ENCODE measurements around the gene GRIN3A.

GRIN3A gene

GRCh38 chr9:101705135-101705661 is 33.2 kb downstream of the GRIN3A start:
- peak; percentile 22 for DNase-seq

- DNase-seq = no peak
Observed at GRCh38 chr9:101702257-101702656, 36.2 kb downstream of the GRIN3A start.

- DNase-seq = no peak
Observed at GRCh38 chr9:101693546-101694336, 44.7 kb downstream of the GRIN3A start.

- no peak for DNase-seq
Observed at GRCh38 chr9:101691657-101692056, 46.8 kb downstream of the GRIN3A start.

- no peak for DNase-seq
Observed at GRCh38 chr9:101689039-101689438, 49.4 kb downstream of the GRIN3A start.

- DNase-seq = no peak
Observed at GRCh38 chr9:101684665-101685064, 53.8 kb downstream of the GRIN3A start.

DNA sequence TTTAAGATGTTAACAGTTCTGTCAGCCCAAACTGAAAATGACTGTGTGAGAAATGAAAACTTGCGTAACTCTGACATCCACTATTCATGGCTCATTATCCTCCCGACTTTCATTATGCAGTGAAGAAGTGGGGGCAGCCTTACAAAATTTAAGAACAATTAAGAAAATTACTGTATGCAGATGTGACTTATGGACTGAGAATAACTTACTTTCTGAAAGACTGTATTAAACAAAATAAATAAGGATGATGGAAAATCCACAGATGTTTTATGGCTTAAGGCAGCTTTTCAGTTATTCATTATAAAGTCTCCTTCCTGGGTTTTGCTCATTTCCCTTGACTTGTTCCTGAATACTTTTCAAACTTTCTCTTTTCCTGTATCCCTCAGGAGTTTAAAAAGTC is 55.2 kb downstream of the GRIN3A start:
- DNase-seq = no peak

DNA sequence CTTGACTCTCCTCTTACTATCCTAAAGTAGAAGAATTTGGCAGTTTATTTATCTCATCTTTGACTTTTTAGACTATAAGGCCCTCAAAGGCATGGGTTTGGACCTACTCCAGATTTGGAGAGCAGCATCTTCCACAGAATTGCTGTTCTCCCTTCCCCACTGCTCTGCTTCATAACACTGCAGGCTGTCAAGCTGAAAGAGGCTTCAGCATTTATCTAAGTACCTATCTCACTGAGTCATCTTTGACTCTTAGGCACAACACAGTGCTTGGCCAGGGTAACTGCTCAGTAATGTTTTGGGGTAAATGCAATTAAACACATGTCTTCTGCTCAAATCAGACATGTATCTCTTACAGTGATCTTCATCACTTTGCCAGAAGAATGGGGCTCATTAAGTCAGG is 60.6 kb downstream of the GRIN3A start:
- no peak for DNase-seq

DNA sequence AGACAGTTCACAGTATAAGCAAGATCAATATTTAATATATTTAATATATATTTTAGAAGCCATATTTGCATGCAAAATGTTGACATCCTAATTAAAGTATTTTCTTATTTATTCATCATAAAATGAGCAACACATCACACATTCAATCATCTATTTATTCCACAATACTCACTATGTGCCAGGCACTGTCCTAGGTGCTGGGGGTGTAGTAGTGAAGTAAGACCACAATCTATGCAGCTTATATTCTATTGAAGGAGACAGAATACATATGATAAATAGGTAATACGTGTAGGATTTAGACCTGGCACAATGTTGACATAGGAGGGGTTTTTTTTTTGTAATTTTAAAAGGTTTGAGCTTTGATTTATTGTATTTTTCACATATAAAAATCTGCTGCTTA is 63.1 kb downstream of the GRIN3A start:
- no peak for DNase-seq

DNA sequence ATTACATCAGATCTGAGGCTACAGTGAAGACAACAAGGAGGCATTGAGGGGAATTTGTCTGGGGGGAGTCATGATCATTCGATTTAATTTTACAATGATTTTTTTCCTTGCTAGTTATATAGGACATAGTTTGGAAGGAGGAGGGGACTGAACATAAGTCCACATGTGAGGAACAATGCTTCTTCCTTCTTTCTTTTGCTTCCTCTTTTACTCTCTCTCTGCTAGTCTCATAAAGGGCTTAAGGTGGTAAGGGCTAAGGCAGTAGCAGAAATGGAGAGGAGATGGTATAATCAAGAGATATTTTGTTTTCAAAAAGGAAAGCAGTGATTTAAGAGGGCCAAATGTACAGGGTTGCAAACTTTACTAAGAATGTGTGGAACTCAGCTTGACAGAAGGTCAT is 64.3 kb downstream of the GRIN3A start:
- DNase-seq = no peak

DNA sequence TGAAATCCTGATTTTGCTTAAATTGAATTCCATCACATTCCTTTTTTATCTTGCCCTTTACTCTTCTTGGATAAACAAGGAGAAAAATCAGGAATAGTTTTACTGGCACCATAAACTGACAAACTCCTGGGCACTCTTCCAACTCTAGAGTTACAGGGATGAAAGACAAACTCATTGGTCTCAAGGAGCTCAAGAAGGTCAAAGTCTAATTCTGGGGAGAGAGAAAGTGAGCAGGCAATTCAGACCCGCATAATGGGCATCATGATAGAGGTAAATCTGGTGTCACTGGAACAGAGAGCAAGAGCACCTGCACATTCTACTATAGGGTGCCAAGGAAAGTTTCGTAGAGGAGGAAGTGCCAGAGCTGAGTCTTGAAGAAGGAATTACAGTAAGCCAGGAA is 64.8 kb downstream of the GRIN3A start:
- no peak for DNase-seq

GRCh38 chr9:101671567-101671966 is 66.9 kb downstream of the GRIN3A start:
- no peak for DNase-seq

DNA sequence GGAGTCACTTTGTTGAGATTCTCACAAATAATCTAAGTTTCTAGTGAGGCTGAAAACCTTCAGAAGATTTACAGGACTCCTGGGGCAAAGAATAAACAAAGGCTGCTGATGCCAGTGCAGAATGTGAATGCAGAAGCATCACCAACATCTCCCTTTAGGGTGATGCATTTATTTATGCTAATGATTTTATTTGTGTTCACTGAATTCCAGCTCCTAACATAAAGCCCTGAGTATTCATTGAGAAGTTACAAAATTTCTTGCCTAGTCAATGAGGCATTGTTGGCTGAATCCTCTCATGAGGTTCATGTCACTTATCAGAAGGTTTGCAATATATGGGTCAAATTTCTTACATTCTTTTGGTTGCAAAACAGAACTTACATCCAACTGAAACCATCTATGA is 70.0 kb downstream of the GRIN3A start:
- no peak for DNase-seq

GRCh38 chr9:101664453-101664852 is 74.0 kb downstream of the GRIN3A start:
- DNase-seq = no peak

GRCh38 chr9:101652601-101653175 is 85.8 kb downstream of the GRIN3A start:
- DNase-seq = no peak

GRCh38 chr9:101650142-101650541 is 88.3 kb downstream of the GRIN3A start:
- DNase-seq = no peak

DNA sequence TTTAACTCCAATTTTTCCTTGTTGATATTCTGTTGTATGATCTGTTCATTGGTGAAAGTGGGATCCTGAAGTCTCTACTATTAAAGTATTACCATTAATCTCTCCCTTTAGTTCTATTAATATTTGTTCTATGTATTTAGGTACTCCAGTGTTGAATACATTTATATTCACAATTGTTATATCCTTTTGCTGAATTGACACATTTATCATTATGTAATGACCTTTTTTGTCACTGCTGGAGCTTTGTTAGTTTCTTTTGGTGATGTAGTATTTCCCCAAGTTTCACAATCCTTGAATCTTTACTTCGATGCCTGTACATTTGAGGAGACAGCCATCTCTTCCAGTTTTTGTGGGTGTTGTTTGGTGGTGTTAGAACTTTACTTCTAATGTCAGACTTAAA is 90.0 kb downstream of the GRIN3A start:
- DNase-seq = no peak

DNA sequence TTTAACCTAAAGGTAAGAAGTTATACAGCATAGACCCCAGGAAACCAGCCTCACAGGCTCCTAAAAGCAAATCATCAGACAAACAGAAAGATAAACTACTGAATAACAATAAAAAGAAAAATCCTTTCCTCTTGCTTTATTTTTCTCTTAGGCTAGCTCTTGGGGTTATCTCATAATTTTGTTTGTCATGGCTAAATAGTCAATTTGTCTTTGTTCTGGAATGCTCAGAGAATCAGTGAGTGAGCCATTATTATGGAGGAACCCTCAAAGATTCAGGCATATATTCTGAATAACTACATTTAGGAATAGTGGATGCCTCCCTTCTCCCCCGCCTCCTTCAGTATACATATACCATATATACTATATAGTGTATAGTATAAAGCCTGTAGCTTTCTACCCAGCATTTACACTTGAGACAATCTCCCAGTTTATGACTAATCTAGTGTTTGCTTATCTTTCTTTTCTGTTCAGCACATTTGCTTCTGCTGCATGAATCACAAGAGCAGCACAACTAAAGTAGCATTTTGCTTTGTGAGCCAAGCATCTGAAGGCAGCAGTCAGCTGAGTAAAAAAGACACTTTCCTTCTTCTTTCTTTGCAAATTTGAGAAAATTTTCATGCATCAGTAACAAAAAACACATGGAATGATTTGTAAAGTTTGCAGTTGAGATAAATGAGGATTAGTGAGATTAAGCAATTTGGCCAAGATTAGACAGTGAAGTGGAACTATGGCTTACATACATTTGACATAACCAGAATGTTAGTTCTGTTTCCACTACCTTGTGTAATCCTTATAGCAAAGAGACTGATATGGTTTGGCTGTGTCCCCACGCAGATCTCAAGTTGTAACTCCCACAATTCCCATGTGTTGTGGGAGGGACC is 98.4 kb downstream of the GRIN3A start:
- no peak for DNase-seq

DNA sequence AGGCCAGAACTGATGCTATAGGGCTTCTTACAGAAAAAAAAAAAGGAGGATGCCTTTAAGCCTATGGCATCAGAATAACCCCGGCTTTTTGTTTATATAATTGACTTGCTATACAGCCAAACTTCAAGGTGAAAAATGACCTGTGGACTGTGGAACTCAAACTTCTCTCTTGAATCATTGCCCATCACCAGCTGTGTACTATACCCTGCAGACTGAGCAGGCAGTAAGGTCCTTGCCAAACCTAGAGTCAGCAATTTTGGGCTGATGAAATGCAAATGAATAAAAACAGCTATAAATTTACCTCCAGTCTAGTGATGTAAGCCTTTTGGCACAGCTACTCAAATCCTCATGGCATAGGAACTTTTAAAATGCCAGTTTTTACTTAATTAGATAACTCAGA is 99.1 kb downstream of the GRIN3A start:
- no peak for DNase-seq

GRCh38 chr9:101636247-101636646 is 102.2 kb downstream of the GRIN3A start:
- DNase-seq = no peak

- DNase-seq = no peak
Observed at GRCh38 chr9:101635473-101635872, 103.0 kb downstream of the GRIN3A start.

DNA sequence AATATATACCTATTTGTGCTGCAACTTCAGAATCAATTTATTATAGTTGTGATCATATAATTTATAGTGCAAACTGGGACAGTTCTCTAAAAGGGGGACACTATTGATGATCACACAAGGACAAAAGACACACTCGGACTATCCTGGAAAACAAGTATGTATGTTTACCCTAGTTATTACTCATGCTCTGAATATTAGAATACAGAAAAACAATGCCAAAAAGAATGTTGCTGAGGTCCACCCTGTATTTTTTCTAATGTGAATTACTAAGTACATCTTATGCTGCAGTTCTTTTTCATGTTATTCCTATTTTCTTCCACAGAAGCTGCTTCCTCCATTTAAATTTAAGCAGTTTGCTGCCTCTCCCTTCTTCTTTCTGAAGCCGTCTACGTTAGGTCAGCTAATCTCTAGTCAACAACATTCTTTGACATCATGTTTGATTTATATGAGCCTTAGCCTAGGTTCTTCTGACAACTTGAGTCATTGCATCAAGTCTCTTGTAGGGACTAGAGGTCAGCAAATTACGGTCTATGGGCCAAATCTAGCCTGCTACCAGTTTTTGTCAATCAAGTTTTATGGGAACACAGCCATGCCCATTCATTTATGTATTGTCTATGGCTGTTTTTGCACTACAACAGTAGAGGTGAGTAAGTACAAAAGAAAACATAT is 103.6 kb downstream of the GRIN3A start:
- no peak for DNase-seq

DNA sequence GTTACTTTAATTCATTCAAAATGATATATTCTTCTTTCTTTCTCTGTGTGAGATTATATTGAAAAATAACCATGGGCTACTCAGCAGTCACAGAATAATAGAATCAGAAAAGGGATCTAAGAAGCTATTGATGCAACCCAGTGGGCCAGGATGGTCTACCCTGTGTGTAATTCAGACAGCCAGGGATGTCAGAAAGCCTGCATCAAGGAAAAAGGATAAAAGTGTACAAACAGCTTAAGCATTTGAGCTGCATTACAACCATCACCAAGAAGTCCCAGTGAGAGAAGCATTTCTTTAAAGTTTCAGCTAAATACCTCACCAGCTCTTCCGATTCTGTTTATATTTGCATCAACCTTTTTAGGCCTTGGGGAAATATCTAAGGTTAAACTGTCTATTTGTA is 105.8 kb downstream of the GRIN3A start:
- no peak for DNase-seq
